Stimulated activated CD4-positive, alpha-beta T cell treated with anti-CD3 and anti-CD28 coated beads, TNF-alpha, amount 100 ng/mL, for 48 hours (primary cell): ENCODE results near the gene PCYOX1L.

Experiments used
- DNase-seq, 3 donors: peaks; one replicate each; pipeline ENCODE4 v3.0.0-alpha.2; 2020; ENCODE audit warnings: low read depth in 3 of 3

Gene PCYOX1L

DNA sequence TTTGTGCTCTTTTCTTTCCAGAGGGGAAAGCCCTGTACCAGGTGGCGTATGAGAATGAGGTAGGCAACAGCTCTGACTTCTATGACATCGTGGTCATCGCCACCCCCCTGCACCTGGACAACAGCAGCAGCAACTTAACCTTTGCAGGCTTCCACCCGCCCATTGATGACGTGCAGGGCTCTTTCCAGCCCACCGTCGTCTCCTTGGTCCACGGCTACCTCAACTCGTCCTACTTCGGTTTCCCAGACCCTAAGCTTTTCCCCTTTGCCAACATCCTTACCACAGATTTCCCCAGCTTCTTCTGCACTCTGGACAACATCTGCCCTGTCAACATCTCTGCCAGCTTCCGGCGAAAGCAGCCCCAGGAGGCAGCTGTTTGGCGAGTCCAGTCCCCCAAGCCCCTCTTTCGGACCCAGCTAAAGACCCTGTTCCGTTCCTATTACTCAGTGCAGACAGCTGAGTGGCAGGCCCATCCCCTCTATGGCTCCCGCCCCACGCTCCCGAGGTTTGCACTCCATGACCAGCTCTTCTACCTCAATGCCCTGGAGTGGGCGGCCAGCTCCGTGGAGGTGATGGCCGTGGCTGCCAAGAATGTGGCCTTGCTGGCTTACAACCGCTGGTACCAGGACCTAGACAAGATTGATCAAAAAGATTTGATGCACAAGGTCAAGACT lies 10.3 kb downstream of the PCYOX1L start:
- no peak for DNase-seq

DNA sequence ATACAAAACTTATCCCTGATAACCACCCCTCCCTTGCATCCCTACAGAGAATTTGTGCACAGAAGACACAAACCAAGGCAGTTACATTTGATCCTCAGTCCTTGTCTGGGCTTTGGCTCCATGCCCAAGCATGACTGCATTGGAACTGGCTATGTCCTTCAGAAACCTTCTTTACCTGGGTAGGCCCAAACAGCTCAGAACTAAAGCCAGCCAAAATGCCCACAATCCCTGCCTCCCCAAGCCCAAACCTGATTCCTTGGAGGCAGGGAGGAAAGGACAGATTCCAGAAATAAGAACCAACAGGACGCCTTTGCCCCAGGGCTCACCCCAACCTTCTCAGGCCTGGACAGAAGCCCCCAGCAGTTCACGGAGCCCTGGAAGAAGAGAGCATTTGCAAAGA lies 13.0 kb downstream of the PCYOX1L start:
- DNase-seq = no peak

DNA sequence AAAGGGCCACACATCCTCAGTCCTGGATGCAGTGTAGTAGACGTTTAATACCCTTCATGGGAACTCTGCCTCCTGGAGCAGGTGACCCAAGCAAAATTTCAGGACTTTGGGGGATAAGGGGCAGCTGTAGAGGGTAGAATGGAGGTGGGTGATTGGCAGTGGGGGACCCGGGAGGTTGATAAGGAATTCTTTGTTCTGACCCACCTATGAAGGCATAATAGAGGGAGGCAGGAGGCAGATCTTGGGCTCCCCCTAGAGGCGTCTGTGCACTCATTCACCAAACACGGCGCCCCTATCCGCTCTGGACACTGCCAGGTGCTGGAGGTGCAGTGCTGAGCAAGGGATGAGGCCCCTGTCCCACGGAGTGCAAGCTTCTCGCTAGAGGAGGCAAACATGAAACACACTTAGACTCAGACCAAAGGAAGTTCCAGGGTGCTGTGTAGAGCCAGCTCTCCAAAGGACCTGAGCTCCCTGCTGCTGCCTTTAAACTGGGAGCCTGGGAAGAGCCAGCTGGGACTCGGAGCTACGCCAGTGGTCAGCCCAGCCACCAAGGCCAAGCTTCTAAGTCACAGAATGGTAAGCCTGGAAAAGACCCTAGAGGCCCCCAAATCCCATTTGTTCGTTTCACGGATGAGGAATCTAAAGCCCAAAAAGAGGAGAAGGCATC lies 13.6 kb downstream of the PCYOX1L start:
- peak; percentile 44 to 61 (median 49) for DNase-seq

DNA sequence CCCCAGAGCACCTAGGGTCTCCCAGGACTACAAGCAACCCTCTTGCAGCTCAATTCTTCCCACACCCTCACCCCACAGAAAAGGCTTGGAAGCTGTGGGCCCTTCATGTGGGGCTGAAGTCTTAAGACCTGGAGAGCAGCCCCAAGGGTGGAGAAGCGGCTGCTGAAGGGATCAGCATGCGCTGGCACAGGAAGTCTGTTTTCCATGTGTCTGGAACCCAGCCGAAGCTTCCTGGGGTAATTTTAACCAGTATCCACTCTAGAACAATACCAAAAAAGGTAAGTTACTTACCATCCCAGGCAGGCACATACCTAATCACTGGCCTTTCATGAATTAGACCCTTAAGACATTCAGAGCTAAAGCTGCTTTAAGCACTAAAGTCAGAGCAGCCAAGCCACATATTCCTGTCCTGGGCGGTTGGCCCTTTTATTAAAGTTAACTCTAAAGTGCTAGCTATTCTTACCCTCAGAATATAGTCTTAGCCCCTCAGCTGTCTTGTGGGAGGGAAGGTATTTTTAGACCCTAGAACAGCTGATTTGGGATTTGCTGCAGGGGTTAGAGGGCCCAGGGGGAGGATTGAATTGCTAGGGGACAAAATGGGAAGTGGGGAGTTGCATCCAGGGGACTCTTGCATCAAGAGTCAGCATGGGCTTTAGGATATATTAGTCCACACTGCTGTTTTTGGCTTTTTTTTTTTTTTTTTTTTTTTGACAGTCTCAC lies 14.4 kb downstream of the PCYOX1L start:
- no peak for DNase-seq

DNA sequence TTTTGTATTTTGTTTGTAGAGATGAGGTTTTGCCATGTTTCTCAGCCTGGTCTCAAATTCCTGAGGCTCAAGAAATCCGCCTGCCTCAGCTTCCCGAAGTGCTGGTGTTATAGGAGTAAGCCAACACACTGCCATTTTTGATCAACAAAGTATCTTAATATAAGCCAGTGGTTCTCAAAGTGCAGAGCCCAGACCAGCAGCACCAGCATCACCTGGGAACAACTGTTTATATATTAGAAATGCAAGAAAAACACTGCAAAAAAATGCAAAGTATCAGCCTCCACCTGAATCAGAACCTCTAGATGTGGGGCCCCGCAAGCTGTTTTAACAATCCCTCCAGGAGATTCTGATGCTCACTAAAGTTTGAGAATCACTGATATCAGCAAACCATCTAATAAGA lies 15.1 kb downstream of the PCYOX1L start:
- no peak for DNase-seq

DNA sequence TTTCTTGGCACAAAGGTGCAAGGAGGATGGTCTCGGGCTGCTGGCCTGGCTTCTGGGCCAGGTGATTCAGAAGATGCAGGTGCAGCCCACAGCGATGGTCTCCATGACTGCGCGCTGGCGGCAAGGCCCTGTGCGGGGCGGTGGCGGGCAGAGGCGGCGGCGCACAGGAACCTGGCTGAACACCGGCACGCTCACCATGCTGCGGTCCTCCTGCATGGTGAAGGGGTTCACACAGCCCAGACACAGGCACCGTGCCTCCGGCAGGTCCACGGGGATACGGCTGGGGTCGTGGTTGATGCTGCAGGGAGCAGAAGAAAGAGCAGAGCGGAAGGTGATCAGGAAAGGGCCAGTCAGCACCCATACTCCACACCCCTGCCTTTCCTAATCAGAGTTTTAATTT lies 16.5 kb downstream of the PCYOX1L start:
- no peak for DNase-seq

DNA sequence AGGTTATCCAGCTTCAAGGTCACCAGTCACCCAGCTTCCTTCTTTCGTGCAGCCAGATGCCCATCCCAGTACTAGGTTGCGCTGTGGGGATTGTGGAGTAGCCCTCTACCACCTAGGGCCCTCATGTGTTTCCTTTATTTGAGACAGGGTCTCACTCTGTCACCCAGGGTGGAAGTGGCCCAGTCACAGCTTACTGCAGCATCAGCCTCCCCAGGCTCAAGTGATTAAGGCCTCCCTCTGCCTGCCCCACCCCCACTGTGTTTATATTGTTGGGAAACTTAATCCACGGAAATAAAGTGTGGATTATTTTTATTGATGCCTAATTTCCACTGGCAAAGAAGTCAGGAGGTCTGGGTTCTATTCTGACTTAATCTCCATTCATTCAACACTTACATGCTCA lies 17.0 kb downstream of the PCYOX1L start:
- no peak for DNase-seq

DNA sequence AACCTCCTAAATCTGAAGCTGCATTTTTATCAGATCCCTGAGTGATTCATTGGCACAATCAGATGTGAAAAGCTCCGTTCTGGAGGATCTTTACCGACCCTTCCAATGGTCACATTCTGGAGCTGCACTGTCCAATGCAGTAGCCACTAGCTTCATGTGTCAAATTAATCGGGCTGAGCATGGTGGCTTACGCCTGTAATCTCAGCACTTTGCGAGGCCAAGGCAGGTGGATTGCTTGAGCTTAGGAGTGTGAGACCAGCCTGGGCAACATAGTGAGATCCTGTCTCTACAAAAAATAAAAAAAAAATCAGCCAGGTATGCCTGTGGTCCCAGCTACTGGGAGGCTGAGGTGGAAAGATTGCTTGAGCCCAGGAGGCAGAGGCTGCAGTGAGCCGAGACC lies 17.6 kb downstream of the PCYOX1L start:
- no peak for DNase-seq

DNA sequence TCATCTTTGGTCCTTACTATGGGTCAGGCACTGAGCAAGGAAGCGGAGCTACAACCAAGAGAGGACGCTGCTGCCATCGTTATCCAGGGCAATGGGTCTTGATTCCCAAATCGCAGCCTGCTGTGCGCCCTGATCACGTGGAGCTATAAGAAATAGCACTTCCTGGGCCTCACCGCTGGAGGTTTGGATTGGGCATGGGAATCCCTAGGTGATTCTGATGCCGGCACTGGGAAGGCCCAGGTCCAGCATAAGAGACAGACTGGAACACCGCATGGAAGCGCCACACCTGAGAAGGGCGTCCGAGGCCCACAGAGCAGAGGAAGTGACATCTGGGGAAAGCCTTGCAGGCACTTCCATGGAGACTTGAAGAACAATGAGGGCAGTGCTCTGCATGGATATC lies 18.3 kb downstream of the PCYOX1L start:
- DNase-seq = no peak

DNA sequence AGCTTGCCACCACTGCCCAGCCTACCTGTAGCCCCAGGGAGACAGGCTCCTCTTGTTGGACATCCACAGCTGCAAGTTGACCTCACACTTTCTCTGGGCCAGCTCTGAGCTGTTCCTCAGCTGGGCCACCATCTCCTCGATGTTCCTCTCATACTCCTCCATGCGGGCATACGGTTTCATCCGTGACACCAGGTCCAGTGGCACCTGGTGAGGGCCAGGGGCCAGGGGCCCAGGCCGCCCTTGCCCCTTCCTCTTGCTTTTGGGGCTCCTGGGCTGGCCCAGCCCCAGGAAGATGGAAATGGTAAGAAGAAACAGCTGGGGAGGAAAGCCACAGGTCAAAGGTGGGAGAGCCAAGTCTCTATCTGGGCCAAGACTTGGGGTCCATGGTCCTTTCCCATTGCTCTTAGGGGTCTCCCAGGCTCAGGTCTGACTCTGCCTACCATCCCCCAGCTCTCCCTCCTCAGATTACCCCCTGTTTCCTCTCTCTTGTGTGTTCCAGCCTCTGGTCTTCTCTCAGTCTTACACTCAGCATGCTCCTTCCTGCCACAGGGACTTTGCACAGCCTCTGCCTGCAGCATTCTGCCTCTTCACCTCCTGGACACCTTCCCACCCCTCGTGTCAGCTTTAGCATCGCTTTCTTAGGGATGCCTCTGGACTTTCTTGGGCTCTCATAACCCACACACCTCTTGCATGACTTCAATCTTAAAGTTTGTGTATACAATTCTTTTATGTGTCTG lies 19.0 kb downstream of the PCYOX1L start:
- no peak for DNase-seq

DNA sequence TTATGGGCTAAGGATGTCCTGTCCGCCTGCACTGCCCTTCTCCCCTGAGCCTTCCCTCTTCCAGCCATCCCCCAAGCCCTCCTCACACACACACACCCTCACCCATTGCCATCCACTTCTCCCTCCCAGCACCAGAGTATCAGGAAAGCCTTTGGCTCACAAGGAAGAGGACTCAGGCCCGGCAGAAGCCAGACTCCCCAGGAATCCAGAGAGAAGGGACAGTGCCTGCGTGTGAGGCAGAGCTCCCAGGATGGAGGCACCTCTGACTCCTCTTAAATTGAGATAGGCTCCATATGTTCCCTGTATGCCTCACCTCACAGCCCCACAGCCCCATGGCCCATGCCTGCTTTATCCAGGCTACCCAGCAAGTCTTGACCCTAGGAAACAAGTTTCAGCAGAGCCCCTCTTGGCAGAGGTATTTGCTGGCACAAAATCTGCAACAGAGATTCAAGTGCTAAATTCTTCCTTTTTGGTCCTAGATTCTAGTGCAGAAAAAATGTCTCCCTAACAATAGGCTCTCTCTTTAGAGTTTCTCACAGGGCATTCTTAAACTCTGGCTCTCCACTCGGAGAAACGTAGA lies 20.5 kb downstream of the PCYOX1L start:
- no peak for DNase-seq

DNA sequence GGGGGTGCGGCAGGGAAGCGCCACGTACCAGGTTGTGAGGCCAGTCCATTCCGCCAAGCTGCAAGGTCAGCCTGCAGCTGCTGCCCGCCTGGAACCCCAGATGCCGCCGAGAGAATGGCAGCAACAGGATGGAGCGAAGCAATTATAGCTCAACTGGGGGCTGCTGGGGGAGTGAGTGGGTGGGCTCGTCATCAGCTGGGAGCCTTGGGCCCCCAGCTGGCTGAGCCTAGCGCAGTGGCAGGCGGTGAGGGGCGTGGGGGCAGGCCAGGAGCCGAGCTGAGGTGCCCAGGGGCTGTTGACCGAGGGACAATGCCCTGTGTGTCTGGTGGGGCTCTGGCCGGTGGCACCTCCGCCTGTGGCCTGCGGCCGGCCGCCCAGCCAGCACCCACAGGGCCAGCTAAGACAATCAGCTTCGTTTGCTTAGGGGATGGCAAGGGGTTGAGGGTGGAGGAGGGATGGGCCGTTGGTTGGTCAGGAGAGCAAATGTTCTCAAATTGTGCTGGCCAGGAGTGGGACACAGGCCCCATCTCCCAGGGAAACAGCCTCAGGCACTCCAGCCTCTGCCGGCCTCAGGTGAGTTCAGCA lies 21.4 kb downstream of the PCYOX1L start, which contains the start of gene IL17B:
Gene IL17B, minus strand, starts transcription at position 116 of the 585 bp plus-strand sequence. Its CDS starts 67 bp downstream, at position 49.
- no peak for DNase-seq

DNA sequence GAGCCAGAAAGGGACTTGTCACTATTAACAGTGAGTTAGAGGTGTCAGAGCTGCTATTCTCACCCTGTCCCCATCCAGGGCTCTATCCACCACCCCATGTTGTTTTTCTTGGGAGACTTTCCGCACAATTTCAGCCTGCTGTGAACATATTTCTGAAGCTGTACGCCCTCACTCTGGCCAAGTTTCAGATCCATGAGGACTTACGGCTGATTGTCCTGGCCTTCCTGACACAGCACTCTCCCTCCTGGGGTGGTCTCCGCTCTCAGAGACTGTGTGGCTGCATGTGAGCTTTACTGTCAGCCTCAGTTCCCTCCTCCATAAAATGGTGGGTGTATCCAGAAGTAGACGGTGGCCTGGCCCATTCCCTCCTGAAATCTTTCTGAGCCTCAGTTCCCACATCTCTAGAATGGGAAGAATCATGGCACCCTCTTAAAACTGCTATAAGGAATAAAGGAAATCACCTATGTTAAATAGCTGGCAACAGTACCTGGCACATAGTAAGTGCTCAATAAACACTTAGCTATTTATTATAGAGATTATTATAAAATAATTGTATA lies 22.1 kb downstream of the PCYOX1L start:
- no peak for DNase-seq

DNA sequence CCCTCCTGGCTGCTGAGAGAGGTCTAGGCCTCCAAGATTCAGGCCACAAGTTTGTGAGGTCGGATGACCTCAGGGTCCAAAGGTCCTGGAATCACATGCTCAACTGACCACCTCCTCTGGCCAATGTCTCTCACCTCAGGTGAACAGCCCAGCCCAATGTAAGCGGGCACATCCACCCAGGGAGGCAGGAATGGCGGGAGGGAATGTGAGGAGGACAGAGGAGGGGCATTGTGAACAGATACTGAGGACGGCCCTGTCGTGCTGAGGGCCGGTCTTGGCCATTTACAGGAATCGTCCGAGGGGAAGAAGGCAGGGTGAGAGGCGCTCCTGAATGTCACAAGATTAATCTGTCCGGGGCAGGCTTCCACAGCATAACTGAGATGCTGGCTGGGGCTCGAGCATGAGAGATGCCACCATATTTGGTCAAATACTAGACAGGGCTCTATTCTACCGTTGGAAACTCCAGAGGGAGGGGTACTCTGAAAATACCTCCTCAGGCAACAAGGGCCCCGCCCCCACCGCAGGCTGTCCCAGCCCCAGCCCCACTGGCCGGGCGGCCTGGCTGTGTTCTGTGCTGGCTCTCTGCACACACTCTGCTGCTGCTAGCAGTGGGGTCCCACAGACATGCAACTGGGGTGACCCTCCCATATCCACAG lies 22.7 kb downstream of the PCYOX1L start:
- DNase-seq = no peak

DNA sequence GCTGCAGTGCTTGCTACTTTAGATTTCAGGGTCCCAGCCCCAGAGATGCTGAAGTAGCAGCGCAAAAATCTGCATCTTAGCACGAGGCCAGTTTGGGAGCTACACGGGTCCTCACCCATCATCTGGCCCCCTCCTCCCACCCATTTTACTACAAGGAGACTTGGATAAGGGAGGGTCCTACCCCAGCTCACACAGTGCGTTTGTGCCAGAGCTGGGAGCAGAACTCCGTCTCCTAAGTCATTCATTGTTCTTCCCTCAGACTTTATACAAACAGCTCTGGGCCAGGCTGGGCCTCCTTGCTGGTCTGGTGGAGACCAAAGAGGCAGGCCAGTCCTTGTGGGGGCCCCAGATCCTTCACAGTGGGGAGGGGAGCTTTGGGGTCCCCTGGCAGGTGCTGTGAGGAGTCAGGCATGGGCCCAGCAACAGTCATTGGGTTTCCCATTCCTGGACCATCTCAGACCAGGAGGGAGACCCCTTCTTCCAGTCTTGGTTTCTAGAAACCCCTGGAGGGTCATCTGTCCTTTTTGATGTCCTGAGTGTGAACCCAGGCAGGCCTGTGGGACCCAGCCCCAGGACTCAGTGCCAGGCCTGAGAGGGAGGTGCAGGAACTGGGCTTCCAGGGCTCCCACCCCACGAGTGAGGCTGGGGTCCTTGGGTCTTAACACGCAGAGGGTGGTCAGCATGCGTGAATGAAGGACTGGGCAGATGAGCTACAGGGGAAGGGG lies 23.6 kb downstream of the PCYOX1L start:
- DNase-seq = no peak

DNA sequence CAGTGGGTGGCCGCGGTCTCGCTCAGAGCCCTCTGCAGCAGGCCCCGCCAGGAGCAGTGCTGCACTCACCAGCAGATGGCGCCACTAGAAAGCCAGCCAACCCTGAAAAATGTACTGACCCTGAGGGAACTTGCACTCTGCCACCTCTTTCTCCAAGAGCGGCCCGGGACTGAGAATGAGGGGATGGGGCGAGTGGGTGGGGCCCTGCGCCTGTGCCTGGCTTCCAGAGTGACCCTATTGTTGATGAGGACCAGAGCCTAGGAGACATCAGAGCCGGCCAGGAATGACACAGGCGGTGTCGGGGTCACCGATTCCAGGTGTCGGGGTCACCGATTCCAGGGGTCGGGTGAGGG lies 24.1 kb downstream of the PCYOX1L start:
- DNase-seq = peak; percentile 57 to 73 (median 65)

DNA sequence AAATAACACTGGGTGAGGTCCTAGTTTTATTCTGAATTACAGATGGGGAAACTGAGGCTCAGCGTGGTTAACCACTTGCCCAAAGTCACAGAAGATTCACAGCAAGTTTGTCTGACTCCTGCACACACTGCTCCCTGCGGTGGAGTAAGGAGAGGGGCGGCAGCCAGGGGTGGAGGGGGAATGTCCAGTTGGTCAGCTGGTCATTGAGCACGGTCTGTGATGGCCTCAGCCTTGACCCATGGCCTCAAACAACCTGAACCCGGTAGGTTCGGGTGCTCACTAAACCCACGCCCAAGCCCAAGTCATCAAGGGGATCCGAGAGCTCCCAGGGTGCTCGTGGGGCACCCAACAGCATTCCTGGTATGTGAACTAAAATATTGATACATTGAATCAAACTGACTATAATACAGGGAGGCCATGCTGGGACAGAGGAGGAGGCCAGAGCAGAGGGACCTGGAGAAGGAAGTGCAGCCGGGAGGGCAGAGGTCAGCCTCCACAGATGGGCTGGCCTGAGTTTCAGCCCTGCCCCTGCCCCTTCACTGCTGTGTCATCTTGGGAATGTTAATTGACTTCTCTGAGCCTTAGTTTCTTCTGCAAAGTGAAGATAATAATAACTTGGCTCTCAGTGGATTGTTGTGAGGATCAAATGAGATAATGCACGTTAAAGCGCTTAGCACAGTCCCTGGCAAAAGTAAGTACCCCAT lies 24.8 kb downstream of the PCYOX1L start:
- no peak for DNase-seq

DNA sequence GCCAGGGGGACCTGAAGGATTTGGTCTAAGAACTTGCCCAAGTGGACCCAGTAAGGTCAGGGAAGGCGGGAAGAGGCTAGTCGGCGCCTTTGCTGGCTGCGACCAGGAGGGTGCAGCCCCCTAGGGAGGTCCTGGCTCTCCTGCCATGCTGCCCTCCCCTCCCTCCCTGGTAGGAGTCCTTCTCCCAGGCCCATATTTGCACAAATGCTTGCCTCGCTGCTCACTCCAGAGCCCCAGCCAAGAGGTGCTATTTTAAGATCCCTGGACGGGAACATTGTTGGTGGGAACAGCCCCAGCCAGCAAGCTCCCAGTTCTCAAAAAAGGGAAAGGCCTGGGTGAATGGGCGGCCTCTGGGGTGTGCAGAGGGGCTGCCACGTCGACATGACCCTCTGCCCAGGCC lies 25.6 kb downstream of the PCYOX1L start:
- no peak for DNase-seq

DNA sequence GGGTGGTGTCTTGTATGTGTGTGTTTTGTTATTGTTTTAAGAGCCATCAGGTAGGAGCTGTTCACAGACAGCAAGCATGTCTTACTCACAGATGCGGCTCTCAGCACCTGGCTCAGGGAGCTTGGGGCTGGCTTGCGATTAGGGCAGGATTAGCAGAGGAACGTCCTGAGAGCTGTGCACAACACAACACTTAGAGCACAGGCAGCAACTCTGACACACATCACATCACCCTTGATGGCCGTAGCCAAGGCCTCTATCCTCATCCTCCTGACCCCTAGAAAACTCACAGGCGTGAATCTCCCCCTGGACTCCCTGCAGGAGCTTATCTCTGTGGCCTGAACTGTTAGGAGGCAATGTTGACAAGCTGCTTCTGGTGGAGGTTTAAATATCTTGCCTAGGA lies 28.3 kb downstream of the PCYOX1L start:
- no peak for DNase-seq
